ENCODE results near the gene IDH3G. TPM values are rescaled to one million over a fixed set of nuclear protein-coding genes. Genes with fewer than 3 reads are reported as not detected.
"Not testable (repeated sequence)": the region's sequence is repeated elsewhere in the genome, so short reads cannot be mapped to it uniquely, and the experiment has no call there.

The IDH3G gene
- total RNA-seq, 1 donor from 2014 or later: 56.7 TPM

DNA sequence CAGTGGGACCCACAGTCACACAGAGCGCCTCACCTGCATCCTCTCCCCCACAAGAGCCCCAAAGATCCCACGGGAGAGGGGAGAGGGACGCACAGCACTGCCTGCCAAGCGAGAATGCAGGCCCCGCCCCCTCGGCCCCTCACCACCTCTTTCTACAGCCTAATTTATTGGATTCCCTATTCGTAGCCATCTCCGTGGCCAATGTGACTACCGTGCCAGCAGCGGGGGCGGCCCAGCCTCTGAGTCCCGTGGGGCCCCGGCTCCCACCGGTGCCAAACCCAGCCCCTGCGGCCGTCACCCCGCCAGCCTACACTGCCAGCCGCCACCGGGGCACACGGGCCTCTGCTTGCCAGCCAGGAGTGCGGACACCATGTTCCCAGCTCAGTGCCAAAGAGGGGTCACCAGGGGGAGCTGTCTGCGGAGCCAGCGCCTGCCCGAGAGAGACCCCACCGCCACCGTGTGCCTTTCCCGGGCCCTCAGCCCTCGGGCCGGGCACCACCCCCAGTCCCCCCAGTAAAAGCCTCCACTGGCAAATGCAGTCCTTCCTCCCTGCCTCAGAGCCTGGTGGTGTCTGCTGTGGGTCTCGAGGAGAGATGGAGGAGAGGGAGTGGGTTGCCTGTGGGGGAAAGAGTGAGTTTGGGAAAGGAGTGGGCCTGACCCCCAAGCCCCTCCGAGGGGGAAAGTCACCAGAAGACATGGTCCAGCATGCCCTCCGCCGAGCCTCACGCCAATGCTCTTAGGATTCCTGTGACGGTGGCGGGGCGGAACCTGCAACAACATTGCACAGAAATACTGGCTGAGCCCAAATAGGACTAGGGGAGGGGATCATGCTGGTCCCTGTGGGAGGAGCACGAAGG is 49.7 kb downstream of the IDH3G start:
- peaks cover 4% of the 10 kb centered on the region for H3K4me1 Mint-ChIP-seq (ENCODE audit: low read depth, unreplicated experiment)
- no peaks in the 10 kb centered on the region for H3K27me3 Mint-ChIP-seq (ENCODE audit: unreplicated experiment)
- TF ChIP-seq, protein P1, sequence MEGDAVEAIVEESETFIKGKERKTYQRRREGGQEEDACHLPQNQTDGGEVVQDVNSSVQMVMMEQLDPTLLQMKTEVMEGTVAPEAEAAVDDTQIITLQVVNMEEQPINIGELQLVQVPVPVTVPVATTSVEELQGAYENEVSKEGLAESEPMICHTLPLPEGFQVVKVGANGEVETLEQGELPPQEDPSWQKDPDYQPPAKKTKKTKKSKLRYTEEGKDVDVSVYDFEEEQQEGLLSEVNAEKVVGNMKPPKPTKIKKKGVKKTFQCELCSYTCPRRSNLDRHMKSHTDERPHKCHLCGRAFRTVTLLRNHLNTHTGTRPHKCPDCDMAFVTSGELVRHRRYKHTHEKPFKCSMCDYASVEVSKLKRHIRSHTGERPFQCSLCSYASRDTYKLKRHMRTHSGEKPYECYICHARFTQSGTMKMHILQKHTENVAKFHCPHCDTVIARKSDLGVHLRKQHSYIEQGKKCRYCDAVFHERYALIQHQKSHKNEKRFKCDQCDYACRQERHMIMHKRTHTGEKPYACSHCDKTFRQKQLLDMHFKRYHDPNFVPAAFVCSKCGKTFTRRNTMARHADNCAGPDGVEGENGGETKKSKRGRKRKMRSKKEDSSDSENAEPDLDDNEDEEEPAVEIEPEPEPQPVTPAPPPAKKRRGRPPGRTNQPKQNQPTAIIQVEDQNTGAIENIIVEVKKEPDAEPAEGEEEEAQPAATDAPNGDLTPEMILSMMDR (IDR thresholded peaks at IDR 0.05; ENCODE audit: partially characterized antibody, unreplicated experiment): peak; percentile 15
- H3K9me3 Mint-ChIP-seq (ENCODE audit: unreplicated experiment): peaks cover 2% of the 10 kb centered on the region
- DNase-seq: no peak
- H3K27ac Mint-ChIP-seq (ENCODE audit: unreplicated experiment): peak overlapping the region; percentile 66
- H3K36me3 Mint-ChIP-seq (ENCODE audit: unreplicated experiment): no peaks in the 10 kb centered on the region
- H3K4me3 Mint-ChIP-seq (ENCODE audit: unreplicated experiment): no peak overlapping the region

DNA sequence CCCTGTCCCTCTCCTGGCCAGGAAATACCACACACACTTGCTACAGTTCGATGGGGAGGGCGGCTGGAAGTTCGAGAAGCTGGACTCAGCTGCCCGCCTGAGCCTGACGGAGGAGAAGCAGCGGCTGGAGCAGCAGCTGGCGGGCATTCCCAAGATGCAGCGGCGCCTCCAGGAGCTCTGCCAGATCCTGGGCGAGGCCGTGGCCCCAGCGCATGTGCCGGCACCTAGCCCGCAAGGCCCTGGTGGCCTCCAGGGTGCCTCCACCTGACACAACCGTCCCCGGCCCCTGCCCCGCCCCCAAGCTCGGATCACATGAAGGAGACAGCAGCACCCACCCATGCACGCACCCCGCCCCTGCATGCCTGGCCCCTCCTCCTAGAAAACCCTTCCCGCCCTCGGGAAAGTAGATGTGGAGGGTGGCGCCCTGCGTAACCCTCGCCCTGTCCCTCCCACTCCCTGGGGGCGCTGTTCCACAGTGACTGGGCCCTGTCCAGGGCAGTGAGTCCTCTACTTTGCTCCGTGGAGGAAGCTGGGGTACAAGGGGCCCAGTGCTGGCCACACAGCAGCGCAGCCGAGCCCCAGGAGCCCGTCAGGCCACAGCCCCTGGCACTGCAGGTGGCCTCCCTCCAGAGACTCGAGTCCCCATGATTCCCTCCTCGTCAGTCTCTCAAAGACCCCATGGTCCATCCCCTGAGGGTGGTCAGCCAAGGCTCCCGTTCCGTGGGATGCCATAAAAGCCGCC is 50.5 kb downstream of the IDH3G start:
- H3K36me3 Mint-ChIP-seq (ENCODE audit: unreplicated experiment); H3K4me1 Mint-ChIP-seq (ENCODE audit: low read depth, unreplicated experiment); H3K9me3 Mint-ChIP-seq (ENCODE audit: unreplicated experiment); DNase-seq; H3K27ac Mint-ChIP-seq (ENCODE audit: unreplicated experiment); H3K27me3 Mint-ChIP-seq (ENCODE audit: unreplicated experiment); H3K4me3 Mint-ChIP-seq (ENCODE audit: unreplicated experiment): not testable (repeated sequence)

DNA sequence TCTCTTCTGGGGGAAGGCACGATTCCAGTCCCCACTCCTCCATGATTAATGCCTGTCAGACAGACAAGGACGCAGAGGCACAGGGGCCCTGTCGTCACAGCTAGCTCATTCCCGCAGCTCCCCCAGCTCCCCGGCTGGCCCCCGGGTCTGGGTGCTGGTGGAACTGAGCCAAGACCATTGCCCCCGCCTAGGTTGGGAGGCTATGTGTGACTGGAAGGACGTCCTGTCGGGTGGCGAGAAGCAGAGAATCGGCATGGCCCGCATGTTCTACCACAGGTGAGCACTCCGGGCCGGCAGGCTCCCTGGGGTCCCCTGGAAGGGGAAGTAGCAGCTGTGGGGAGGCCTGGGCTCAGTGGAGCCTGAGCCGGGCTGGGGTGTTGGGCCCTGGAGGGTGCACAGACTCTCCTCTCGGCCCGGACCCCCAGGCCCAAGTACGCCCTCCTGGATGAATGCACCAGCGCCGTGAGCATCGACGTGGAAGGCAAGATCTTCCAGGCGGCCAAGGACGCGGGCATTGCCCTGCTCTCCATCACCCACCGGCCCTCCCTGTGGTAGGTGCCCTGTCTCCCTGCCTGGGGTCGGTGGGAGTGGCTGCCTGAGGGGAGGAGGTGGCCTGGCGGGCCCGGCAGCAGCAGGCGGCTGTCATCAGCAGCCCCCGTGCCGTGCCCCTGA is 51.2 kb downstream of the IDH3G start:
- H3K9me3 Mint-ChIP-seq (ENCODE audit: unreplicated experiment); H3K36me3 Mint-ChIP-seq (ENCODE audit: unreplicated experiment); H3K4me3 Mint-ChIP-seq (ENCODE audit: unreplicated experiment); H3K27me3 Mint-ChIP-seq (ENCODE audit: unreplicated experiment); H3K4me1 Mint-ChIP-seq (ENCODE audit: low read depth, unreplicated experiment); H3K27ac Mint-ChIP-seq (ENCODE audit: unreplicated experiment); DNase-seq: not testable (repeated sequence)

DNA sequence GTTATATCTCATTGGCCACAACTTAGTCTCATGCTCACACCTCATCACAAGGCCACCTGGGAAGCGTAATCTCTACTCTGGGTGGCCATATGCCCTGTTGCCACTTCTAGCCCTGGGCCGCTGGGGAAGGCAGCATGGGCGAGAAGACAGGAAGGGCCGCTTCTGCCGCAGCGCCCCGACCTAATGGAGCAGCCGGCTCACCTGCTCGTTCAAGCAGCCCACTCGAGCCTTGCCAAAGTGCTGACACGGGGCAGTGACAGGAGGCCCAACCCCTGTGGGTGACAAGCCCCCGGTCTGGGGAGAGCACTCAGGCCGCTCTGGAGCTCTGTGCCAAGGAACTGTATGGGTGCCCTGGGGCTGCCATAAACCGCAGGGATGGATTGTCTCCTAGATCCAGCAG is 52.1 kb downstream of the IDH3G start:
- H3K4me1 Mint-ChIP-seq (ENCODE audit: low read depth, unreplicated experiment); H3K9me3 Mint-ChIP-seq (ENCODE audit: unreplicated experiment); H3K27ac Mint-ChIP-seq (ENCODE audit: unreplicated experiment); H3K36me3 Mint-ChIP-seq (ENCODE audit: unreplicated experiment); H3K4me3 Mint-ChIP-seq (ENCODE audit: unreplicated experiment); H3K27me3 Mint-ChIP-seq (ENCODE audit: unreplicated experiment); DNase-seq: not testable (repeated sequence)

DNA sequence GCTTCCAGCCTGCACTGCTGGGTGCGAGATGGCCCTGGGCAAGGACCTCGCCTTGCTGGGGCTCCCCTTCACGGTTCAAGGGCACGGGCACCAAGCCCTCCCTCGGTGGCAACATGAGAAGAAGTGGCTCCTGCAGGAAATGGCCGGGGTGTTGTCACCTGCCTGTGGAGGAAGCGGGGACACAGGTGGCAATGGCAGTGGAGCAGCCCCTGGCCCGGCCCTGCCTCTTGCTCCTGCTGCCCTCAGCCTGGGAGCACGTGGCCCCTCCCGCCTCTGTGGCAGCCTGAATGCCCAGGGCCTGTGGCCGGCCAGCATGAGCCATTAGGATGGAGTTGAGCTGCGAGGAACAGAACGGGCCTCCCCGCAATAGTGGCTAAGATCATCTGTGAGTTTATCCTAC is 52.7 kb downstream of the IDH3G start:
- TF ChIP-seq, protein P1 (IDR thresholded peaks at IDR 0.05; ENCODE audit: partially characterized antibody, unreplicated experiment): no peak
- no peaks in the 10 kb centered on the region for H3K27me3 Mint-ChIP-seq (ENCODE audit: unreplicated experiment)
- no peaks in the 10 kb centered on the region for H3K36me3 Mint-ChIP-seq (ENCODE audit: unreplicated experiment)
- DNase-seq: no peak
- H3K9me3 Mint-ChIP-seq (ENCODE audit: unreplicated experiment): peaks cover 2% of the 10 kb centered on the region
- no peak overlapping the region for H3K4me3 Mint-ChIP-seq (ENCODE audit: unreplicated experiment)
- H3K4me1 Mint-ChIP-seq (ENCODE audit: low read depth, unreplicated experiment): peaks cover 4% of the 10 kb centered on the region
- no peak overlapping the region for H3K27ac Mint-ChIP-seq (ENCODE audit: unreplicated experiment)

DNA sequence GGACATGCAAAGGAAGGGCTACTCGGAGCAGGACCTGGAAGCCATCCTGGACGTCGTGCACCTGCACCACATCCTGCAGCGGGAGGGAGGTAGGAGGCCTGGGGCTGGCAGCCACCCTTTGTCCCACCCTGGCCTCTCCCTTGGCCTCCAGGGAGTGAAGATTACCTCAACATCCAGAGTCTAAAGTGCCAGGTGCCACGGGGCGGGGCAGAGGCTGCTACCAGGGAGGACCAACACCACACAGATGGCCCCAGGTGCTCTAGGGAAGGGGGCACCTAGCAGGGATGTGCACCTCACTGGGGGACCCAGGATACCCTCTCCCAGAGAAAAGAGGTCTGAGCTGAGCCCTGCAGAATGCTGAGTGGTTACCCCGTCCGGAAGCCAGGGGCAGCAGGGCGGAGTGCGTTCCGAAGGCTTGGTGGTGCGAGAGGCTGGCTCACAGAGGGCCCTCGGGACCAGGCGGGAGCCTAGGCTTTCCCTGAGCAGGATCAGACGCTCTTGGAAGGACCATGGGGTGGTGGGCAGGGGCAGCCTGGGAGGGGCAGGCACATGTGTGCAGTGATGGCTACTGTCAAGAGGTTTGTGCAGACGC is 53.4 kb downstream of the IDH3G start:
- peaks cover 2% of the 10 kb centered on the region for H3K9me3 Mint-ChIP-seq (ENCODE audit: unreplicated experiment)
- peaks cover 4% of the 10 kb centered on the region for H3K4me1 Mint-ChIP-seq (ENCODE audit: low read depth, unreplicated experiment)

More for the DNA sequence above, 53.4 kb downstream of the IDH3G start:
- TF ChIP-seq, protein P1 (IDR thresholded peaks at IDR 0.05; ENCODE audit: partially characterized antibody, unreplicated experiment): no peak
- Mint-ChIP-seq H3K27me3 (ENCODE audit: unreplicated experiment) (peaks cover under 1% of the 10 kb centered on the region), H3K27ac (ENCODE audit: unreplicated experiment) (peak overlapping the region; percentile 28), H3K4me3 (ENCODE audit: unreplicated experiment) (no peak overlapping the region), H3K36me3 (ENCODE audit: unreplicated experiment) (peaks cover under 1% of the 10 kb centered on the region)
- DNase-seq: peak; percentile 52

All from glutamatergic neuron (in vitro differentiated cells).